CD4-positive, alpha-beta T cell treated with Interleukin-17A for 4 hours (primary cell): ENCODE data around the gene SMIM33.
A peak's percentile ranks its signal among the peaks of the same experiment; 100 is the strongest.
"Not testable (repeated sequence)": the region's sequence is repeated elsewhere in the genome, so short reads cannot be mapped to it uniquely, and the experiment has no call there.

ENCODE experiments used
- DNase-seq: peaks from one replicate; pipeline ENCODE4 v3.0.0-alpha.2; 2020; ENCODE audit warnings: mixed read lengths

Gene SMIM33

GRCh38 chr5:139470821-139471300 lies at the start of gene SMIM33:
Gene SMIM33 (plus strand): TSS chr5:139471004. CDS start chr5:139471122, 118 bp downstream.
- peak; percentile 71 for DNase-seq

GRCh38 chr5:139422307-139422893 lies 48.4 kb upstream of the SMIM33 start:
- DNase-seq, result peak; percentile 67

GRCh38 chr5:139425497-139425896 lies 45.3 kb upstream of the SMIM33 start:
- DNase-seq, result no peak

- no peak for DNase-seq
Measured at GRCh38 chr5:139426203-139426885, 44.5 kb upstream of the SMIM33 start.

GRCh38 chr5:139430015-139430414 lies 40.8 kb upstream of the SMIM33 start:
- DNase-seq, result no peak

GRCh38 chr5:139431706-139432105 lies 39.1 kb upstream of the SMIM33 start:
- no peak for DNase-seq

- DNase-seq, result no peak
Measured at GRCh38 chr5:139435676-139436075, 35.1 kb upstream of the SMIM33 start.

- no peak for DNase-seq
Measured at GRCh38 chr5:139438707-139439012, 32.1 kb upstream of the SMIM33 start.

GRCh38 chr5:139439013-139439903 lies 31.5 kb upstream of the SMIM33 start, which contains the start of gene DNAJC18:
Gene DNAJC18 (minus strand): TSS chr5:139439525. CDS start chr5:139439445, 80 bp downstream.
- DNase-seq, result peak; percentile 95

GRCh38 chr5:139440416-139440815 lies 30.4 kb upstream of the SMIM33 start:
- DNase-seq, result not testable (repeated sequence)

GRCh38 chr5:139443831-139444453 lies 26.9 kb upstream of the SMIM33 start:
- peak; percentile 60 for DNase-seq

- DNase-seq, result no peak
Measured at GRCh38 chr5:139445325-139446170, 25.3 kb upstream of the SMIM33 start.

GRCh38 chr5:139446956-139447779 lies 23.6 kb upstream of the SMIM33 start:
- no peak for DNase-seq

- DNase-seq, result no peak
Measured at GRCh38 chr5:139451176-139451575, 19.6 kb upstream of the SMIM33 start.

GRCh38 chr5:139451878-139452660 lies 18.7 kb upstream of the SMIM33 start:
- no peak for DNase-seq

GRCh38 chr5:139453683-139454567 lies 16.9 kb upstream of the SMIM33 start:
- DNase-seq, result peak; percentile 37

GRCh38 chr5:139454568-139455290 lies 16.1 kb upstream of the SMIM33 start:
- no peak for DNase-seq

GRCh38 chr5:139456776-139457175 lies 14.0 kb upstream of the SMIM33 start:
- no peak for DNase-seq

GRCh38 chr5:139457241-139457640 lies 13.6 kb upstream of the SMIM33 start:
- DNase-seq, result no peak
